ENCODE data around the gene DIS3L2.

DNA sequence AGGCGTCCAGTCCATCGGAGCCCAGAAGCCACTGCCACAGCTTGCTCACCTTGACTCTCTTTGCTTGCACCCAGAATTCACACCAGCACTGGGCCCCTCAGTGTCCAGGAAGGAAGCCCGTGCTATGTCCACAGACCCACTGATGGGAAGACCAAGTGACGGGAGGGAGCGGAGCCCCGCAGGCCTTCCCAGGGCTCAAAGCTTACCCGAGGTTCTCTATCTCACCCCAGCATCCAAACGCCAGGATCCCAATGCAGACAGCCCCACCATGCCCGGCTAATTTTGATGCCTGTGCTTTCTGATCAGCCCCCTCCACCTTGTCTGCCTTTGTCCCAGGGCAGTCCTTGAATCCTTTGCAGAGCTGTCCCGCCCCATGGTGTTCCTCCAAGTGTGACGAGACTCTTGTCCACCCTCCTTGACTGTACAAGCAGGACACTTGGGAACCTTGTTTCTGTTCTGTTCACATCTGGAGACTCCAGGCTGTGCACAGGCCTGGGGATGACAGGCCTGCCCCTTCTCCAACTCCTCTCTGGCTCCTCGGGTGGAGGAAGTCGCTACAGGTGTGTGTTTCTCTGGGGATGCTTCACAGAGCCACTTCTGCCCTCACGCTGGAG lies 47.3 kb upstream of the DIS3L2 start:
- TF ChIP-seq POLR2A (IDR thresholded peaks at IDR 0.05; ENCODE audit: low read depth) (no peak), EP300 (IDR thresholded peaks at IDR 0.05) (no peak)
- TF ChIP-seq, protein P1, sequence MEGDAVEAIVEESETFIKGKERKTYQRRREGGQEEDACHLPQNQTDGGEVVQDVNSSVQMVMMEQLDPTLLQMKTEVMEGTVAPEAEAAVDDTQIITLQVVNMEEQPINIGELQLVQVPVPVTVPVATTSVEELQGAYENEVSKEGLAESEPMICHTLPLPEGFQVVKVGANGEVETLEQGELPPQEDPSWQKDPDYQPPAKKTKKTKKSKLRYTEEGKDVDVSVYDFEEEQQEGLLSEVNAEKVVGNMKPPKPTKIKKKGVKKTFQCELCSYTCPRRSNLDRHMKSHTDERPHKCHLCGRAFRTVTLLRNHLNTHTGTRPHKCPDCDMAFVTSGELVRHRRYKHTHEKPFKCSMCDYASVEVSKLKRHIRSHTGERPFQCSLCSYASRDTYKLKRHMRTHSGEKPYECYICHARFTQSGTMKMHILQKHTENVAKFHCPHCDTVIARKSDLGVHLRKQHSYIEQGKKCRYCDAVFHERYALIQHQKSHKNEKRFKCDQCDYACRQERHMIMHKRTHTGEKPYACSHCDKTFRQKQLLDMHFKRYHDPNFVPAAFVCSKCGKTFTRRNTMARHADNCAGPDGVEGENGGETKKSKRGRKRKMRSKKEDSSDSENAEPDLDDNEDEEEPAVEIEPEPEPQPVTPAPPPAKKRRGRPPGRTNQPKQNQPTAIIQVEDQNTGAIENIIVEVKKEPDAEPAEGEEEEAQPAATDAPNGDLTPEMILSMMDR (IDR thresholded peaks at IDR 0.05) = no peak

Measured in esophagus muscularis mucosa (tissue), 4 donors.